ENCODE data around the gene PTPA. TPM values are rescaled to one million over a fixed set of nuclear protein-coding genes. Genes with fewer than 3 reads are reported as not detected.
A peak's percentile ranks its signal among the peaks of the same experiment; 100 is the strongest.

Gene PTPA
- total RNA-seq, 1 donor: 136 TPM

- peak within 1 kb of the TSS; percentile 91 for H3K4me3 ChIP-seq (ENCODE audit: low read depth, low read length)
- no peak for TF ChIP-seq CTCF (IDR thresholded peaks at IDR 0.05; ENCODE audit: insufficient read depth, low read depth, low read length)
- DNase-seq (ENCODE audit: low read depth): peak; percentile 97
Observed at GRCh38 chr9:129177791-129178567, 66.8 kb downstream of the PTPA start, which contains the start of gene IER5L. Gene IER5L, minus strand, starts transcription at chr9:129178261. Its CDS starts 209 bp downstream, at chr9:129178052.

- no peak for TF ChIP-seq CTCF (IDR thresholded peaks at IDR 0.05; ENCODE audit: insufficient read depth, low read depth, low read length)
- no peak for DNase-seq (ENCODE audit: low read depth)
- H3K4me3 ChIP-seq (ENCODE audit: low read depth, low read length): peak overlapping the region; percentile 35
Observed at GRCh38 chr9:129178568-129179382, 67.6 kb downstream of the PTPA start.

- no peak for TF ChIP-seq CTCF (IDR thresholded peaks at IDR 0.05; ENCODE audit: insufficient read depth, low read depth, low read length)
- no peak for DNase-seq (ENCODE audit: low read depth)
Observed at GRCh38 chr9:129181246-129181645, 70.0 kb downstream of the PTPA start.

GRCh38 chr9:129182122-129182521 is 70.9 kb downstream of the PTPA start:
- no peak overlapping the region for H3K4me3 ChIP-seq (ENCODE audit: low read depth, low read length)
- DNase-seq (ENCODE audit: low read depth): no peak
- TF ChIP-seq CTCF (IDR thresholded peaks at IDR 0.05; ENCODE audit: insufficient read depth, low read depth, low read length): no peak

More at GRCh38 chr9:129181246-129181645, 70.0 kb downstream of the PTPA start:
- H3K4me3 ChIP-seq (ENCODE audit: low read depth, low read length): no peak overlapping the region

GRCh38 chr9:129182625-129183494 is 71.6 kb downstream of the PTPA start:
- peak; percentile 58 for TF ChIP-seq CTCF (IDR thresholded peaks at IDR 0.05; ENCODE audit: insufficient read depth, low read depth, low read length)
- H3K4me3 ChIP-seq (ENCODE audit: low read depth, low read length): no peak overlapping the region
- DNase-seq (ENCODE audit: low read depth): peak; percentile 38

GRCh38 chr9:129183495-129184218 is 72.4 kb downstream of the PTPA start:
- TF ChIP-seq CTCF (IDR thresholded peaks at IDR 0.05; ENCODE audit: insufficient read depth, low read depth, low read length): no peak
- no peak overlapping the region for H3K4me3 ChIP-seq (ENCODE audit: low read depth, low read length)
- no peak for DNase-seq (ENCODE audit: low read depth)

All from fibroblast of villous mesenchyme (primary cell).